HG03460 (cell line): ENCODE data around the gene SND1.

Experiments
- ATAC-seq: cut with Tn5 transposase; IDR thresholded peaks from one replicate; pipeline ENCODE4 v1.9.1; 2021; ENCODE audit not compliant: unreplicated experiment

Gene SND1

DNA sequence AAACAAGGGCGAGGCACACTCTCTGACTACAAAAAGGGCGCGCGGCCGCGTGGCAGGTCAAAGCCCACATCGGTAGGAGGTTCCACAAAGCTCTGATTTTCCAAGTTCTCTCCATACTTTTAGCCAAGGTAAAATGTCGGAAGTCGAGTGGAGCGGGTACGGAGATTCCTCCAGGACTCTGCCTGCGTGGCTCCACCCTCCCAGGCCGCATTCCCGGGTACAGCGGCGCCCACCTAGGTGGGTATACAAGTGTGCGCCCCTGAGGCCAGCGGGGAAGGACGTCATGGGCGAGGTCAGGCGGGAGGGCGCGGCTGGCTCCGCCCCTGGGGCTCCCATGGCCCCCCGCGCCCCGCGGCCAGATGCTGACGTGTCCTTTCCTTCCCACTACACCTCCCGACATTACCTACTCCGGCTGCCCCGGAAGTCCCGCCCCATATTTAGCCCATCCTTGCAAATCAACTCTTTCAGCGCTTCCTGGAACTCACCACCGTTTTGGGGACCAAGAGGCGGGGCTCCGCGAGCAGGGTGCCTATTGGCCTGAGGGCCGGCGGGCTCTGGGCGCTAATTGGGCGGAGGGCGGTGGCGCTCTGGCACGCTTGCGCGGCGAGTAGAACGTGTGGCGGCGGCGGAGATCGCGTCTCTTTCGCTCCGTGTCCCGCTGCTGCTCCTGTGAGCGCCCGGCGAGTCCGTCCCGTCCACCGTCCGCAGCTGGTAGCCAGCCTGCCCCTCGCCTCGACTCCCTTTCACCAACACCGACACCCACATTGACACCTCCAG lies at the start of gene SND1:
Gene SND1, plus strand, starts transcription at position 639 of the 777 bp plus-strand sequence. CDS start 180 bp downstream, outside the sequence.
- peak; percentile 95 for ATAC-seq

DNA sequence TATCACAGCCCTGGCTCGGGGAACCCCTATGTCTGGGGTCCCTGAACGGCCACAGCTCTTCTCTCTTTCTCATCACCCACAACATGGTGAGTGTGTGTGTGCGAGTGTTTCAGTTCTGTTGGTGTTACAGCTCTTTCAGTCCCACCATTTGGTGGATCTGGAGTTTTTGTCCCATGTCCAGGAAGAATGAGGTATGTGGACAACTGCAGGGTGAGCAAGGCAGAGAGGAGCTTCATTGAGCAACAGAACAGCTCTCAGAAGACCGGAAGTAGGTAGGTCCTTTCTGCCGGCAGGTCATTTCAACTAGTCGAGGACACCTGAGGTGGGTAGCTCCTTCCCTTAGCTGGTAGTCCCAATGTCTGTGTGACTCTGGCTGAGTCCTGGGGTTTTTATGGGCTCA lies 43.5 kb upstream of the SND1 start:
- no peak for ATAC-seq

DNA sequence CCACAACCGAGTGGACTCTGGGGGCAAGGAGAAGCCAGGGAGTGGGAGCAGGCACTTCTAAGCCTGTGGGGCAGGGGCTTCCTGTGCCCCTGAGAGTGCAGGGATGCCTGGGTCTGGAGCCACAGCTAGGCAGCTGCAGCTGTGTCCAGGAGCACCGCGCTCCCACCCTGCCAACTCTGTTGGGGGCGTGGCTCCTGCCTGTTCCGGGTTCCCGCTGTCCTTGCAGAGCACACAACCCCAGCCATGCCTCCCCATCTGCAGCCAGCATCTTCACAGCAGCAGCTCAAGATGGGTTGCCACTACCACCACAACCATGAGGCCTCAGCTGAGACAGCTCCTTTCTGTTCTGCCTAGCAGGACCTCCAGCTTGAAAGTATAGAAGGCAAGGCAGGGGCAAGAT lies 42.7 kb upstream of the SND1 start:
- no peak for ATAC-seq

DNA sequence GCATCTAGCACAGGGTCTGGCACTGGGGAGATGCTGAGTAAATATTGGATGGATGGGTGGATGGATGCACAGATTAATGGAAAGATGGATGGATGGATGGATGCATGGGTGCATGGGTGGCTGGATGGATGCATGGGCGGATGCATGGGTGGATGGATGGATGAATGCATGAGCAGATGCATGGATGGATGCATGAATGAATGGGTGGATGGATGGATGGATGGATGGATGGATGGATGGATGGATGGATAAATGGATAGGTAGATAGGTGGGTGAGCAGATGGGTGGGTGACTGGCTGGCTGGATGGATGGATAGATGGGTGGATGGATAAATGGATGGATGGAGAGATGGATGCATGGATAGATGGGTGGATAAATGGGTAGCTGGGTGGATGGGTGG lies 39.7 kb upstream of the SND1 start:
- no peak for ATAC-seq

DNA sequence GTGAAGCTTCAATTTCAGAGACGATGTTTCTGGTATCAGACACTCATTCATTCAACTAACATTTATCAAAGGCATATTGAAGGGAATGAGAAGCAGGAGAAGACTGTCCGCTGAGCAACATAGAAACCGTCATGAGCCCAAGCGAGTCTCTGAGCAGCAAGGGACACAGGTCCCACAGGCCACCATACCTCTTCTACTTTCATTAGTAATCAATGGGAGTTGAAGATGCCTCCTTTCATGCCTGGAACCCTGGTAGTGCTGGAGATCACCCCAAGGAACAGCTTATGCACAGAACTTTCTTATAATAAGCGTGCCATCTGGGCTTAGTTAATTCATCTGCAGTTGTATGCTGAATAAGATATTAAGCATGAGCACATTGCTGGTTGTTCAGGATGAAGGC lies 35.3 kb upstream of the SND1 start:
- no peak for ATAC-seq

DNA sequence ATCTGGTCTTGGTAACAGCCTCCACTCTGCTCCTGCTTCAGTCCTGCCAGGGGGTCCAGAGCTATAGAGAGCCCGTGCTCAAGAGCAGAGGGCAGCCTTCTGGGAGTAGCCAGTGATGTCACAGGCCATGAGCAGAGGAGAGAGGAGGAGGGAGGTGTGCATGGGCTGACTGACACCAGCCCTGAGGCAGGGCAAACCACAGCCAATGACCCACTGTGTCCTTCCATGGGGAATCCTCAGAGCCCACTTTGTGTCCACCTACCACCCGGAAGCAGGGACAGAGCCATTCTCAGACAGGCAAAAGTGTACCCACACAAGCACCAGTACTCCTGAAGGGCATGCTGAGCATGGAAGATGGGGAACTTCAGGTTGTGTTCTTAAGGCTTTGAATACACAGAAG lies 34.0 kb upstream of the SND1 start, which contains the start of gene PAX4:
Gene PAX4, minus strand, starts transcription at position 101 of the 400 bp plus-strand sequence. CDS start 2,214 bp downstream, outside the sequence.
- ATAC-seq: no peak

DNA sequence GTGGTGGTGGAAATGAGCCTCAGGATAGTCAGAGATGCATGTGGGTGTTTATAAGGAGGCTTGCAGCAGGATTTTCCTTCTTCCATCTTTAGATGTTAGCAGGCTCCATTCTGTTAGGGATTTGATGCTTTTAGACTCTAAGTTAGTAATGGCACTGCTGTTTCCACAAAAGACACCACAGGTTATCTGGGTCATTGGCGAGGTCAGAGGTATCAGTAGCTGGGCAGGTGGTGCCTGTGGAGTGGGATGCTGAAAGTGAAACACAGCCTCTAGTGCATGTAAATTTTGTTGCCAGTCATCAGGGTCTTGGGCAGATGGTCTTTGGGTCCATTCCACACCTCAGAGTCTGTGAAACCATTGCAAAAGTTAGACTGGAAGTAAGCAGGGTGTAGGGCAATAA lies 33.2 kb upstream of the SND1 start:
- ATAC-seq: no peak

DNA sequence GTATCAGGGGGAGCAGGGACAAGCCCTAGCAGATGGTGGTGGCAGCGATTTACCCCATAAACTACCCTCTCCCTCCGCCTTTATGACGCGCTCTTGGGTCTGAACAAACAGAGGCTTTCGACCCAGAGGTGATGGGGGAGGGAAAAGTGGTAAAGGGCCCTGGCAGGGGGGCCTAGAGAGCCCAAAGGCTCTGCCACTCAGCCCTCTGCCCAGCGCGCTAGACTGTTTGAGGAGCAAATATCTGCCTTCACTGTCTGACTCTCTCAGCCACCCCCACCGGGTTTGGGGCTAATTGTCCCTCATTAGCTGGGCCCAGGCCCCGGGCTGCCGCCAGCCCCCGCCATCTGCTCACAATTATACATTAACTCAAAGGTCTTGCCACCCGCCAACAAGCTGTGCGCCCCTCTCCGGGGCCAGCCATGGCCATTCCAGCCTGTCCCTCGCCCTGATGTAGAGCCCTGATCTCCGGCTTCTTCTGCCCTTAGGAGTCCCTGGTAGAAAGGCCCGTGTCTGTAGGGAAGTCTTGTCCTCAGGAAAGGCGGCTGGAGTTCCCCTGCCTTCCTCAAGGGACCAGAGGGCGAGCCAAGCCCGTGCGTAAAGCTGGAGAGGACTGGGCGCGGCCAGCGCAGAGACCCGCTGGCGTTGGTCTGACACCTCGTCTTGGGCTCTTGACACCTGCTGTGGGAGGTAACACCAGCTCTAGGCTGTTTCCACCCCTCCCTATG lies 32.2 kb upstream of the SND1 start:
- ATAC-seq: no peak

DNA sequence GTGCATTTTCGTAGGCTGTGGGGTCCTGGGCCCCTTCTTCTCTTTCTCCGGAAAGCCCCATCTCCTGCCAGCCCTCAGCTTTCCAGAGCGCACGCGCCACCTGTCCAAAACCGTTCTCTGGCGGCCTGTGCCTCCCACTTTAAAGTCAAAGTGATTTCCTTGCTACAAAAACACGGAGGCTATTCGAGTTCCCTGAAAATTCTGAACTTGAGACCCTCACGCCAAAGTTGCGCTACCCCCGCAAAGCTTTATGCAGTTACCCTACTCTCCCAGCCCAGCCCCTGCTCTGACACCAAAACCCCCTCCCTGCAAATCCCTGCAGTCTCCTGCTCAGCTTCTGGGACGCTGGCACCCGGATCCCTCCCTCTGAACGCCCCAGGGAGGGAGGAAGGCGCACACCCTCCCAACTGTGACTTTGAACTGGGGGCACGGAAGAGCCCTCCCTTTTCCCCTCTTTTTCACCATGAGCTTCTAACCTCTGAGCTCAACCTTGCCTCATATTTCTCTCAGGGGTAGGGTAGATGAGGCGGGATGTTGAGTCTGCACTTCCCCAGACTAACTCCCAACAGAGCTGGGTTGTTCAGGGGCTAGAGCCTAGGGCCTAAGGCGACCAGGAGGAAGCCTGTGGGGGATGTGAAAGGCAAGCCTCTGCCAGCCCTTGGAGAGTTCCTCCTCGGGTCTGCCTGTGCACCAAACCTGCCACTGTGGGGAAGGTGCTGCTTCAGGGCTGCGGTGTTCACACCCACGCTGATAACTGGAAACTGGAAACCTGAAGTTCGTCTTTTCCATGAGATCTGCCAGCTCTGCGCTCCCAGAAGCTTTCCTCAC lies 31.4 kb upstream of the SND1 start:
- ATAC-seq: no peak

DNA sequence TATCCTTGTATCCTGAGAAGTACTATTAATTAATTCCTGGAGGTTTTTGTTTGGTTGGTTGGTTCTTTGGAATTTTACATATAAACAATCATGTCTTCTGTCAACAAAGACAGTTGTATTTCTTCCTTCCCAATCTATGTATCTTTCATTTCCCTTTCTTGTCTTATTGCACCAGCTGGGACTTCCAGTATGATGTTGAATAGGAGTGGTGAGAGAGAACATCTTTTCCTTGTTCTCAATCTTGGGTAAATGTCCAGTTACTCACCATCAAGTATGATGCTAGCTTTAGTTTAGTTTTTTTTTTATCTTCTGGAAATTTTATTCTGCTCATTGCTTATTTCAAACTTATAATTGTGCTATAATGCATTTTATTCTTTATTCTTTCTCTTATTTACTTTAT lies 26.7 kb upstream of the SND1 start:
- ATAC-seq: no peak

DNA sequence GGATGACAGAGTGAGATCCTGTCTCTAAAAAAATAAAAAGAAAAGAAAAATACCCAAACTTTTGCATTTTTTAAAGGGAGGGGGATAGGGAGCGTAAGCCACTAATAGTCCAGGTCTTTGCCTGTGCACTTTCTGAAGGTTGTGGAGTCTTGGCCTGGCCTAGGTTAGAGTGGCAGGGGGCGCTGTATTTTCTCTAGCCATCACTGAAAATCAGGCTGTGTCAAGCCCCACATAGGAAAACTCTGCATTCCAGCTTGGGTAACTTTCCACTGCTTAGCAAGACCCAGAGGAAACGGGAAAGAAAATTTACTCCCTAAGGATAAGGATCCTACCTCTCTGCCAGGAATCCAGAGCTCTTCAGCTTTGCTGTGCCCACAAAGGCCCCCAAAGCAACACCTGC lies 23.5 kb upstream of the SND1 start:
- ATAC-seq: no peak

DNA sequence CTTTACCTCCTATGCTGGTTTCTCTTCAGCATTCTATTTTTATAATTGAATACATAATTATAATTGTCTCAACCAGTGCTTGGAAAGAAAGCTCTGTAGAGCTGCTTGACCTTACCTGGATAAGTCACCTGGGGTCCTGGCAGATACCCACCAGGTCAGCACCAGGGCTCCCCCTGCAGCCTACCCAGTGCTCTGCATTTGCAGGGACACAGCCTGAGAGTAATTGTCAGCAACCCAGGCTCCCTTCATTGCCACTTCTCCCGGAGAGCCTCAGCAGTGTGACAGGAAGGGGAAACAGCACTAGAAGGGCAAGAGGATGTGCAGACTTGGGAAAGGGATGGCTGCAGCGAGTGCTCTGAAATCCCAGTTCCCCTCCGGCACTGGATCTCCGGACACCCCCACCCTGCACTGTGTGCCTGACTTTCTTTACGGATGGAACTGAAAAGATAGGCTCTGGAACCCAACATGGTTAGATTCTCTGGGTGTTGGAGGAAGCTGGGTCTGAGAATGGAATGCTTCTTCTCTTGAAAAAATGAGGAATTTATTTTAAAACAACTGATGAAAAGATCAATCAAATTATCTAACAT lies 22.6 kb upstream of the SND1 start:
- no peak for ATAC-seq

DNA sequence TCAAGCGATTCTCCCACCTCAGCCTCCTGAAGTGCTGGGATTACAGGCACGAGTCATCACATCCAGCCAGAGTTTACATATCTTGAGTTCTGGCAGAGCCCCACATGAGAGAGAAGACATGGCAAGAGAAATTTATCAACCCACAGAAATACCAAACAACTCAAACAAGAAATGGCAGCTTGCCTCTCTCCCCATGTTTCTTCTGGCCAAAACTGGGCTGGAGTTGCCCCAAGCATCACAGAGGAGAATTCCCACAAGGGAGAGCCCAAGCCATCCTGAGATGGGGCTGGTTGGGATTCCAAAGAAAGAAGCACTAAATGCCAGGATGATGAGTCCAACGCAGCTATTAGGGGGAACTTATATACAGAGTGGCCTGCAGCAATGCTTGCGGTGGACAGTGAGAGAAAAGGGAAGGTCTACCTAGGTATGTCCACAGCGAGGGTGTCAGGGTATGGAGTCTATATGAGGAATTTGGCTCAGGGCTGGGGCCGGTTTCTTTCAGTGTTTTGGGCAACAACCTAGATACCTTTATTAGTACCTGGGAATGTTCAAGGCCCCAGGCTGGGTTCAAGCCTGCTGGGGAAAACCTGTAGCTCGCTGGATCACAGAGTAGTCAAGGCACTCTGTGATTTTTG lies 19.6 kb upstream of the SND1 start:
- ATAC-seq: no peak

DNA sequence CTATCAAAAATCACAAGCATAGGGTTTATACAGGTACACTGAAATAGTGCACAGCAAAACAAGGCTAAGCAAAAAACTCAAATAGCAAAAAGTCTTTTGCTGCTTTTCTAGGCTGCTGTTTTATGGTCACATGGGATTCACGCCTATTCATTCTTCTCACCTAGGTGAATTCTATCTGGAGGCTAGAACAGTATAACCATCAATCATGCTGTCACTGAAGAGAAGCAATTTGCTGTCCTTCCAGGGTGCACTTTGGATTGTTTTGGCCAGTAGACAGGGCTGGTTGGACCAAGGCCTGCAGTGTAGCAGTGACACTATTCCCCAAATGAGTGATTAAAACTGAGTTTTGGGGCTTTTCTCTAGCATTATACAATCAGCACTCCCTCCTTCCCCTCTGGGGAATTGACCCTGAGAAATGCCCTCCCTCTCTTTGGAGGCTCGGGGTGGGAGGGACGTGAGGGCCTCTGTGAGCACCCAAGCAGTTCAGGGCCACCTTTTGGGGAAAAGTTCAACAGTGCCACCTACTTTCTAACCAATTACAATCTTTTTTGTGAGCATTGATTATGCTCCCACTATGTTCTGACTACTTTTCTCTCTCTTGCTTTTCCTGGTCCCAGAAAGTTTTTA lies 16.2 kb upstream of the SND1 start:
- ATAC-seq: no peak

DNA sequence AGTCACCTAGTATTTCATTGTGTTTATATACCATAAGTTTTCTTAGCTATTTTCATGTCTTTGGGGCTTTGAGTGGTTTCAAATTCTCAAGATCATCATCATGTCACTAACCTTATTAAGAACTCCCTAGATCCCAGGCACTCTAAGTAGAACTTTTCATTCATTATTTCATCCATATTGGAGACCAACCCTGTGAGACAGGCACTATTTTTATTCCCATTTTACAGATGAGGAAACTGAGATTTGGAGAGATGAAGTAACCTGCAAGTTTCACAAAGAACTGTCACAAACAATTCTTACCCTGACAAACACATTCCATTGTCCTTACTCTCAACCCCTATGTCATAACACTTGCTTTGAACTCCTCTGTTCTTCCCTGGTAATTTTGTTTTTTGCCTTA lies 13.8 kb upstream of the SND1 start:
- ATAC-seq: no peak

DNA sequence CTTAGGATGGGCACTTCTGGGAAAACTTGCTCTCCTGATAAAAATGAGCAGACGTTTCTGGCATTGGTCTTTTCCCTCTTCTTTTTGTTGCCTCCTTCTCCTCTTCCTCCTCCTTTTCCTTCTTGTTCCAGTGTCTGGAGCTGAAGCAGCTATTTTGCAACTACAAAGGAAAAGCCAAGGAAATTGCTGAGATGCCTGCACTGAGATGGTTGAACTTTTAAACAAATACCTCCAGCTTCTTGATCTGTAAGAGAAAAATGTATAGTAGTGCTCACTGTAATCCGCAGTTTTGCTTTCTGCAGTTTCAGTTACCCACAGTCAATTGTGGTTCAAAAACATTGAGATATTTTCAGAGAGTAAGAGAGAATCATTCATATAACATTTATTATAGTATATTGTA lies 7.5 kb upstream of the SND1 start:
- ATAC-seq: no peak

DNA sequence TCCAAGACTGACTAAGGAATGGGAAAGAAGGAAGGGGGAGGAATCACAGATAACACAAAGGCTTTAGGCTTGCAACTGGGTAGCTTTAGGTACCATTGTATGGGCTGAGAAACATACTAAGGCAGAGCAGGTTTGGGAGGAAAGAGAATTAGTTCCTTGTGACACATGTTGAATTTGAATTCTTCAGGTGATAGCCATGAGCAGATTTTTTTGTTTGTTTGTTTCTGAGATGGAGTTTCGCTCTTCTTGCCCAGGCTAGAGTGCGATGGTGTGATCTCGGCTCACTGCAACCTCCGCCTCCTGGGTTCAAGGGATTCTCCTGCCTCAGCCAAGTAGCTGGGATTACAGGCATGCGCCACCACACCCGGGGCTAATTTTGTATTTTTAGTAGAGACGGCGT lies 4.4 kb upstream of the SND1 start:
- no peak for ATAC-seq

DNA sequence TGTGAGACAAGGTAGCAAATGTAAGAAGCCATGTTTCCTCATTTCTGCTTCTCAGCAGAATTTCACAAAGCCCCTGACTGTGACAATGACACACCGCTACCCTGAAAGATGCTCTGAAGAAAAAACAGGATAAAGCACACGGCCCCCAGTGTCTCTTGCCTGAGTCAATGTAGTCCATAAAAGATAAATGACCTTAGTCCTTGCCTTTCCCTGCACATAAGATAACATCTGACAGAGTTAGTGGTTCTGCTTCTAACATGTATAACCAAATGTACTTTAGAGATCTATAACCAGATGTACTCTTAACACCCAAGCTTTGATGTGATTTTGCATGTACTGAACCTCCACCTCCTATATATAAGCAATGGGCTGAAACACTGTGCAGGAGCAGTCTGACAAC lies 3.0 kb upstream of the SND1 start:
- ATAC-seq: no peak

DNA sequence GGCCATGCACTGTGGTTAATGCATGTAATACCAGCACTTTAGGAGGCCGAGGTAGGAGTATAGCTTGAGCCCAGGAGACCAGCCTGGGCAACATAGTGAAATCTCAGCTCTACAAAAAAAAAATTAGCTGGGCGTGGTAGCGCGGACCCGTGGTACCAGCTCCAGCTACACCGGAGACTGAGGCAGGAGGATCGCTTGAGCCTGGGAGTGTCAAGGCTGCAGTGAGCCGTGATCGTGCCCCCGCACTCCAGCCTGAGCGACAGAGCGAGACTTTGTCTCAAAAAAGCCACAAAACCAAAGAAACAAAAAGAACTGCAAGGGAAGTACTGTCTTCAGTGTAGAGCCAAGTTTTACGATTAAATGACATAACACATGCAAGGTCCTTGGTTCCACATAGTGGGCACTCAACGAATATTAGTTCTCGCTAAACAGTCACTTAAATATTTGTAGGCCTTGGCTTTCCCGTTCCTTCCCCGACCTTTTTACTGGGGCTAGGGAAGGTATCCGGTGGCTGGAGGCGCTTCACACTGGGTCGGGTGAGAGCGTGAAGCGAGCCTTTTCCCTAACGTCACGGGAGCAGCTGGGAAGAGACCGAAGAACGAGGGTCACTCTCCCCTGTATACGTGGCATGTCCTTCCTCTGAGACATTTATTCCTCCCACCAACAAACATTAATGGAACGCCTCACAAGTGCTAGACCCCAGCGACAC lies 993 bp upstream of the SND1 start:
- ATAC-seq: peak; percentile 0
